ENCODE measurements around the gene ZNF727. TPM values are rescaled to one million over a fixed set of nuclear protein-coding genes. Genes with fewer than 3 reads are reported as not detected.
"Not testable (repeated sequence)": the region's sequence is repeated elsewhere in the genome, so short reads cannot be mapped to it uniquely, and the experiment has no call there.

The ZNF727 gene
- 1.8 TPM for total RNA-seq
- long read RNA-seq, partial matches to known transcripts, result 0 of 1 reads
- long read RNA-seq, other reads (novel, unspliced or antisense), result 1 of 1 reads

DNA sequence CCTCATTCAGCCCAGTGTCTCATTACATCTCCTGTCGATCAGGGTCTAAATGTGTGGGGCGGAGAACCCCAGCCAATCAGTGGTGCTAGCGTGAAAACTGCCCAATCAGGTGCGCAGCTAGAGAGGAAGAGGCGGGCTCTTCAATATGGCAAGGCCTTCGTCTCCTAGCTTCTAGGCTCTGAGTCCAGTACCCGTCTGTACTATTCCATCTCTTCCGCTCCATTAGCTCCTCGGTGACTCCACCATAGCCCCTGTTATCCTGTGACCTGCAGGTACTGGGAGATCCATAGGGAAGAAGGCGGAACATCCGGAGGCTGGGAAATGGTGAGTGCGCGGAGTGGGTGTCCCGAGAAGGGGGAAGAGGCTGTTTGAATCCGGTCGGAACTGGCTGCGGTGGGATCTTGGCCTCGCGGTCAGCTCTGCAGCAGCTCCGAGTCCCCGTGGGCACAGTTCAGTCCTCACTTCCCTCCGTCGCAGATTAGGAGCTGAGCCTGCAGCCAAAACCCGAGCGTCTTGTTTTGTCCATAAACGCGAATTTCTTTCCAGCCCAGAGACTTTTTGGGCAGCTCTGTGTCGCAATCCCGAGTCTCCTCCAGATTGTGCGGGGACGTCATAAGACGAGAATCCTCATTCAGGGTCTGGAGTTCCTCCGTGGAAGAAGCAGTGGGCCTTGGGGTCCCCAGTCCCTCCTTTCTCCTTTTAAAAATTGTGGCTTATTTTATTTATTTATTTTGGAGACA lies at the start of gene ZNF727:
ZNF727 (plus strand) TSS at position 134 of the 740 bp plus-strand sequence; CDS start at position 322, 188 bp downstream.
- DNase-seq, result peak; percentile 76
- peak; percentile 99 for ATAC-seq
- intact Hi-C loops (cut with micrococcal nuclease), result no loop called here

GRCh38 chr7:63998549-63998948 lies 46.7 kb upstream of the ZNF727 start, which contains the start of gene ZNF722:
Gene ZNF722 (plus strand): TSS chr7:63998849. CDS start chr7:63998962, 113 bp downstream.
- no peak for DNase-seq
- intact Hi-C loops (cut with micrococcal nuclease), result no loop called here
- no peak for ATAC-seq

GRCh38 chr7:64015496-64015895 lies 29.7 kb upstream of the ZNF727 start:
- intact Hi-C loops (cut with micrococcal nuclease); DNase-seq; ATAC-seq: not testable (repeated sequence)

DNA sequence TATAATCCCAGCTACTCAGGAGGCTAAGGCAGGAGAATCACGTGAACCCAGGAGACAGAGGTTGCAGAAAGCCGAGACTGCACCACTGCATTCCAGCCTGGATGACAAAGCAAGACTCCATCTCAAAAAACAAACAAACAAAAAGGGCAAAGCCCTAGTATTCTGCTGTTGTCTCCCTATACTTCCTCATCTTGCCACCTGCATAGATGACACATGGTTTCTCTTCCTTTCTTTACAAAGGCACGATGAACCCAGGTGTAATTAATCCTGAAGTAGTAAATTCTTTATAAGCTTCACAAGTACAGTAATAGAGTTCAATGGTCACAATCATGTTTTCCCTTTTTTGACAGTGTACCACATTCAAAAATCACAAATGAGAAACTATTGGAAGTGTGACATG lies 9.8 kb upstream of the ZNF727 start:
- no peak for DNase-seq
- intact Hi-C loops (cut with micrococcal nuclease), result no loop called here
- ATAC-seq, result no peak

DNA sequence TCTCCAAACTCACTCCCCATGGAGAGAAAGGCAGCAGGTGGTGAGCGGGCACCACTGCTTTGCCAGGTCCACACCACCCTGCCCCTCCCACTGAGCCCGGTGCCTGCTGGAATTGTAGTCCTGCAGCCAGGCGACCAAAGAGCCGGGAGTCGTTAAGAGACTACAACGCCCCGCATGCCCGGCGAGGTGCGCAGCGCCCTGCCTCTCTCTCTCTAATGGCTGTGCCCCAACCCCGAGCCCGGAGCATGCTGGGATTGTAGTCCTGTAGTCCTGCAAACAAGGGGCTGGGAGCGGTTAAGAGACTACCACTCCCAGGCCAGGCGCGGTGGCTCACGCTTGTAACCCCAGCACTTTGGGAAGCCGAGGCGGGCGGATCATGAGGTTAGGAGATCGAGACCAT lies 8.1 kb upstream of the ZNF727 start:
- intact Hi-C loops (cut with micrococcal nuclease), result no loop called here
- peak; percentile 53 for ATAC-seq
- DNase-seq, result no peak

GRCh38 chr7:64046041-64046389 lies 781 bp downstream of the ZNF727 start:
- intact Hi-C loops (cut with micrococcal nuclease), result no loop called here
- peak; percentile 13 for ATAC-seq
- no peak for DNase-seq

DNA sequence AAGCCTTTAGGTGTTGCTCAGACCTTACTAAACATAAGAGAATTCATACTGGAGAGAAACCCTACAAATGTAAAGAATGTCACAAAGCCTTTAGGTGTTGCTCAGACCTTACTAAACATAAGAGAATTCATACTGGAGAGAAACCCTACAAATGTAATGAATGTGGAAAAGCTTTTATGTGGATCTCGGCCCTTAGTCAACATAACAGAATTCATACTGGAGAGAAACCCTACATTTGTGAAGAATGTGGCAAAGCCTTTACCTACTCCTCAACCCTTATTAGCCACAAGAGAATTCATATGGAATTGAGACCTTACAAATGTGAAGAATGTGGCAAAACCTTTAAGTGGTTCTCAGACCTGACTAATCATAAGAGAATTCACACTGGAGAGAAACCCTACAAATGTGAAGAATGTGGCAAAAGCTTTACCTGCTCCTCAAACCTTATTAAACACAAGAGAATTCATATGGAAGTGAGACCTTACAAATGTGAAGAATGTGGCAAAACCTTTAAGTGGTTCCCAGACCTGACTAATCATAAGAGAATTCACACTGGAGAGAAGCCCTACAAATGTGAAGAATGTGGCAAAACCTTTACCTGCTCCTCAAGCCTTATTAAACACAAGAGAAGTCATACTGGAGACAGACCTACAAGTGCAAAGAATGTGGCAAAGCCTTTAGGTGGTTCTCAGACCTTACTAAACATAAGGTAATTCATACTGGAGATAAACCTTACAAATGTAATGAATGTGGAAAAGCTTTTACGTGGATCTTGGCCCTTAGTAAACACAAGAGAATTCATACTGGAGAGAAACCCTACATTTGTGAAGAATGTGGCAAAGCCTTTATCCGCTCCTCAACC lies 32.8 kb downstream of the ZNF727 start:
- intact Hi-C loops (cut with micrococcal nuclease); ATAC-seq; DNase-seq: not testable (repeated sequence)

- intact Hi-C loops (cut with micrococcal nuclease), result no loop called here
Measured at GRCh38 chr7:64078699-64078994, 33.4 kb downstream of the ZNF727 start.

GRCh38 chr7:64087501-64087900 lies 42.3 kb downstream of the ZNF727 start:
- ATAC-seq (no peak), DNase-seq (no peak)
- intact Hi-C loops (cut with micrococcal nuclease), result no loop called here

More at GRCh38 chr7:64078699-64078994, 33.4 kb downstream of the ZNF727 start:
- ATAC-seq (no peak), DNase-seq (no peak)

- DNase-seq; ATAC-seq; intact Hi-C loops (cut with micrococcal nuclease): not testable (repeated sequence)
Measured at GRCh38 chr7:64088863-64089262, 43.6 kb downstream of the ZNF727 start.

Other genes starting within 250 kb of the ZNF727 start
- gene ZNF722, start 46.6 kb upstream of the ZNF727 start, total RNA-seq, result not detected
- gene ZNF735, start 161.8 kb downstream of the ZNF727 start, total RNA-seq, result not detected
- gene ZNF679, start 183.0 kb downstream of the ZNF727 start, total RNA-seq, result not detected

All from left ventricle myocardium superior (tissue), 1 donor.